Right hindlimb (tissue), 1 donor: ENCODE measurements around the gene ZNF683.

Experiments used
- DNase-seq: peaks from one replicate; pipeline ENCODE4 v3.0.0-alpha.2; 2018

ZNF683 gene

GRCh38 chr1:26357121-26357602 lies 15.4 kb downstream of the ZNF683 start:
- peak; percentile 13 for DNase-seq

- DNase-seq = no peak
These were observed 16.4 kb downstream of the ZNF683 start for GRCh38 chr1:26356106-26356505.

- no peak for DNase-seq
These were observed 17.6 kb downstream of the ZNF683 start for GRCh38 chr1:26354972-26355371.

DNA sequence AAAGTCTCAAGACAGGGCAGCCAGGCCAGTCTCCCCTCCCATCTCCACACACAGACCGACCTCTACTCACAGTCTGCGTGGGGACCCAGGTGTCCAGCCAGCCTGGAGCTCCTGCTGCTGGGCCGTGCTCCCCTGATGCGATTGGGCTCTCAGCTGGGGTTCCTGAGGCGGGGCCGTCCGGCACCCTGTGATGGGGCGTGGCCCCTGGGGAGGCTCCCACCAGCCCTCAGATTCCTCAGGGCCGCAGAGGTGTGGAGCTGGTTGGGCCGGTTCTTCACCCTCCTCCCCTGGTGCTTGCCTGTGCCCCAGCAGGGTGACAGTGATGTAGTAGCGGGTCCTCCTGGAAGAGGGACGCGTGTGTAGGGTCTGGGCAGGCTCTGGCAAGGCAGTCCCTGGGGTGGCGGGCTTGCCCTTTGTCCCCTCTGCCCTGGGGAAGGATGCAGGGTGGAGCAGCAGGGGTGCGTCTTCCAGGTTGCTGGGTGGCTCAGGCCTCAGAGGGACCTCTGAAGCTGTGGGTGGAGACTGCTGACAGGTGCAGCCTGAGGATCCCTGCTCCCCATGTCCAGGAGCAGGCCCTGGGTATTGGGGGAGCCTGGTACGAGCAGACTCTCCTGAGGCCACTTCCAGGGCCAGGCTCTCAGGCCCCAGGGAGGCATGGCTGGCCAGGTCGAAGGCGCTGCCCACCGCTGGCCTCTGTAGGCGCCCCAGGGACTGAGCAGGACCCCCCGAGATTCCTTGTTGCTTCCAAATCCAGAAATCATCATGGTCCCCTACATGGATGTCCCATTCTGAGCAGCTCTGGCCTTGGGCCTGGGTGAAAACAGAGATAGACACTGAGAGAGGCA lies 18.4 kb downstream of the ZNF683 start, which contains the start of gene CRYBG2:
Gene CRYBG2, minus strand, starts transcription at position 155 of the 845 bp plus-strand sequence. CDS start 7,473 bp downstream, outside the sequence.
- DNase-seq = no peak

DNA sequence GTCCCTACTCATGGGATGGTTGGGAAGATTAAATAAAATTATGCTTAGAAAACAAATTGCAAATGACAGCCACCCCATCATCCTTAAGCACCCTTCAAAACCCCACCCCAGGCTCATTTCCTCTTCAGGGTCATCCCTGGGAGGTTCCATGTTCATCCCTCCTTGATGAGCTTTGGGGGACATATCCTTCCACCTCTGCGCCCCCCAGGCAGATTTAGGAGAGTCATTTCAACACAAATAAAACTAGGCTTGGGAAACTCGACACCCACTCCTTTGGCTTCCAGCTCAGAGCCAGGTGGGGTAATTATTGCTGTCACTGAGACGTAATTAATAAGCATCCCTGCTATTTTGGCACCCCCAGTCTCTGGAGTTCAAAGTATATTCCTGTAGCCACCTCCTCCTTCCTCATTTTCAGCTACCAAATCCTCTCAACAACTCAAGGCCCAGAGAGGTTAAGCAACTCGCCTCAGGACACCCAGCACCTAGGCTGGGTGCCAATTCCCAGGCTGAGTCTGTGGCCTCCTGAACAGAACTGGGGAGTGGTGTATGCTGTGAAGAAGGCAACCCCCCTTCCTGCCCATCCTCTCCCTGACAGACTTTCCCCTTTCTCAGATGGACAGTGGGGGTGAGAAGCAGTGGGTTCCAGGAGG lies 19.2 kb downstream of the ZNF683 start:
- no peak for DNase-seq

DNA sequence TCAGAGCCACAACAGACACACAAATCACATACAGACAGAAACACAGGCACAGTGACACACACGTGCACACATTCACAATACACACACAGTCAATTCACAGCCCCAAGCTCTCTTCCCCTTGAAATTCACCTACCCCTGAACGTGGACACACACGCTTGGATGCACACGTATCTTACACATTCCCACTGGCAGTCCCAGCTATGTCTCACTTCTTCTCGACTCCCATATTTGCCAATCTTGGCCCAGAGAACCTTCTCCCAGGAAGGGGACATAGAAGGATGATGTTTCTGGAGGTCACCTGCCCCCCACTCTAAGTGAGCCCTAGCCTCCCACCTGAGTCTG lies 20.2 kb downstream of the ZNF683 start:
- DNase-seq = no peak

GRCh38 chr1:26351590-26352337 lies 20.8 kb downstream of the ZNF683 start:
- DNase-seq = no peak

GRCh38 chr1:26350701-26351589 lies 21.6 kb downstream of the ZNF683 start:
- no peak for DNase-seq

GRCh38 chr1:26350343-26350700 lies 22.2 kb downstream of the ZNF683 start:
- DNase-seq = no peak

DNA sequence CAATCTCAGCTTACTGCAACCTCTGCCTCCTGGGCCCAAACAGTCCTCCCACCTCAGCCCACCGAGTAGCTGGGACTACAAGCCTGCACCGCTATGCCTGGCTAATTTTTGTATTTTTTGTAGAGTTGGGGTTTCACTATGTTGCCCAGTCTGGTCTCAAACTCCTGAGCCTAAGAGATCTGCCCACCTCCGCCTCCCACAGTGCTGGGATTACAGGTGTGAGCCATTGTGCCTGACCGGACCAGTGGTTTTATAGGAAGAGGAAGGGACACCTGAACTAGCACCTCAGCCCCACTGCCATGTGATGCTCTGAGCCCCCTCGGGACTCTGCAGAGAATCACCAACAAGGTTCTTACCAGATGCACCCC lies 22.7 kb downstream of the ZNF683 start:
- no peak for DNase-seq

- DNase-seq = no peak
These were observed 23.2 kb downstream of the ZNF683 start for GRCh38 chr1:26349188-26349876.

DNA sequence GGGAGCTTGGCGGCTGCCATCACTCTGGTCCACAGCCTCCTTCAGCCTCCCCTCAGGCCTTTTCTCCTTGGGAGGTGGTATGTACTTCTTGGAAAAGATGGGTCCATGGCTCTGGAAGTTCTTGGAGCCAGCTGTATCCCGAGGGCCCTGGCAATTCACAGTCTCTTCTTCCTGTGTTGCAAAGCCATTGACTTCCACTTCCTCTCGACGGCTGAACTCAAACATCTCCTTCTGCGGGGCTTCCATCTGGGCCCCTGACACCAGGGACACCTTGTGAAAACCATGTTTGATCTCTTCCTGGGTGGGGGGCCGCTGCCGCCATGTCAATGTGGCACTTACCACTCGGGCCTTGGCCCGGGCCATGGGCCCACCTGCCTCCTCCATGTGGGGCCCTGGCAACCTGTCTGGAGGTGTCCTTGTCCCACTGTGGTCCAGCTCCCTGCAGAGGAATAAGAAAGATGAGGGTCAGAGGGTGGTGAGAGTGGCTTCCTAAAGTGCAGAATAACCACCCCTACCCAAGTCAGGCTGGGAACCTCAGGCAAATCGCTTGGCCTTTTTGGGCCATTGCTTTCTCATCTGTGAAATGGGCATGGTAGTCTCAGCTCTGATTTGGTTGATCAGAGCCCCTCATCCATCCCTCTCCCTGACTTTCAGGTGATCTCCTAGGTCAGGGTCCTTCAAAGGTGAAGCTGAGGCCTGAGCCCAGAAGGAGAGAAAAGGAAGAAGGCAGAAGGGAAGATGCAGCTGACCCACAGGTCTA lies 26.1 kb downstream of the ZNF683 start:
- no peak for DNase-seq

- no peak for DNase-seq
These were observed 26.8 kb downstream of the ZNF683 start for GRCh38 chr1:26345718-26346117.

GRCh38 chr1:26344147-26344920 lies 28.2 kb downstream of the ZNF683 start:
- DNase-seq = no peak

DNA sequence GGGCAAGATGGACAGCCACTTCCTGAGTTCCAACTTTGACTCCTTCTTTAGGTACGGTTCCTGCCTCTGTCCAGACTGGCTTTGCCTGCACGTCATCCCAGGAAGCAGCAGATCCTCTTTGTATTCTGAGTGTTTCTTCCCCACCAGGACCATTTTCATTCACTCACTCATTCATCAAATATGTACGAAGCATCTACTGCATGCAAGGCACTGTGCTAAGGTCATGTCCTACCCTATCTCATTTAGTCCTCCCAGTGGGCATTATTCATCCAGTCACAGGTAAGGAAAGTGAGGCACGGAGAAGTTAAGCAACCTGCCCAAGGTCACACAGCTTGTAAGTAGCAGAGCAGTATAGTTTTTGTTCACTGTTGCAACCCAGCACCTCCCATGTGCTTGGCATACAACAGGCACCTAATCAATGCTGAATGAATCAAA lies 32.5 kb downstream of the ZNF683 start:
- DNase-seq = no peak

DNA sequence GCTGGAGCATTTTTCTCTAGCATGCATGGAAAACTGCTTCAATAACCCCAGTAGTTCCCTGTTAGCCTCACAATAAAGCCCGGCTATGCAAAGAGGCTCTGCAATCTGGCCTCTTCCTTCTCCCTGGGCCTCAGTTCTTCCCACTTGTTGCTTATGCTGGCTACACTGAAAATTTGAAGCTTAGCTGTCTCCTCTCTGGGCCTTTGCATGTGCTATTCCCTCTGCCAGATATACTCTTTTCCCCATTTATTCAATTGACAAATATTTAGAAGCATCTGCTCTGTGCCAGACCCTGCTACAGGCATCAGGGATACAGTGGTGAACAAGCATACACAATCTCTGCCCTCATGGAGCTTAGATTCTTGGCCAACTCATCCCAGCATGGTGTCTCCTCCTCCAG lies 33.9 kb downstream of the ZNF683 start:
- DNase-seq = no peak

DNA sequence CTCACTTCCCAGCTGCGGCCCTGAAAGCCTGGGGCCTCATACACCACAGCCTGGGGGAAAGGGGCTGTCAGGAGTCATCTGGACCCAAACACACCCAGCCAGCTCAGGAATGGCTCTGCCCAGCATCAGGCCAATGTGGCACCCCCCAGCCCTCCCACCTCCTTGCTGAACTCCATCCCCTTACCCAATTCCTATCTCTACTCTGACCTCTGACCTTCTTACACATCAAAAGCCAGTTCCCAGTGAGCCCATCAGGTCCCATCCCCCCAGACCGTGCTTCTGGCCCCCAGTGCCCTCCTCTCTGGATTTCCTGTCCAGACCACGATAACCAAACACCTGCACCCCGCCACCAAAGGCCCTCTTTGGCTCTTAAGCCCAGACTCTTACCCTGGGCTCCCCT lies 34.9 kb downstream of the ZNF683 start:
- no peak for DNase-seq

DNA sequence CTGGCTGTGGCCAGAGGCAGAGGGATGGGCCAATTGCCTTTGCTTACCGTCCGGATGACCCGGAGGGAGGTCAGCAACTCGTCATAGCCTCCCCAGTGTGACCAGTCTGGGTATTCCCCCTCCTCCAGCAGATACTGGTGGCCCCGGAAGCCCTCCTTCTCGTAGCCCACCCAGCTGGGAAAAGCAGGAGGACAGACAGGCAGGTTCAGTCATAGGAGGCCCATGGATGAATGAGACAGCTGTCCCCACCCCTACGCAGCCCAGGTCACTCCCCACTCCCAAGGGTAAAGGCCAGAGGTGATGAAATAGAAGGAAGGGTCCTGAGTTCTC lies 35.4 kb downstream of the ZNF683 start:
- no peak for DNase-seq

DNA sequence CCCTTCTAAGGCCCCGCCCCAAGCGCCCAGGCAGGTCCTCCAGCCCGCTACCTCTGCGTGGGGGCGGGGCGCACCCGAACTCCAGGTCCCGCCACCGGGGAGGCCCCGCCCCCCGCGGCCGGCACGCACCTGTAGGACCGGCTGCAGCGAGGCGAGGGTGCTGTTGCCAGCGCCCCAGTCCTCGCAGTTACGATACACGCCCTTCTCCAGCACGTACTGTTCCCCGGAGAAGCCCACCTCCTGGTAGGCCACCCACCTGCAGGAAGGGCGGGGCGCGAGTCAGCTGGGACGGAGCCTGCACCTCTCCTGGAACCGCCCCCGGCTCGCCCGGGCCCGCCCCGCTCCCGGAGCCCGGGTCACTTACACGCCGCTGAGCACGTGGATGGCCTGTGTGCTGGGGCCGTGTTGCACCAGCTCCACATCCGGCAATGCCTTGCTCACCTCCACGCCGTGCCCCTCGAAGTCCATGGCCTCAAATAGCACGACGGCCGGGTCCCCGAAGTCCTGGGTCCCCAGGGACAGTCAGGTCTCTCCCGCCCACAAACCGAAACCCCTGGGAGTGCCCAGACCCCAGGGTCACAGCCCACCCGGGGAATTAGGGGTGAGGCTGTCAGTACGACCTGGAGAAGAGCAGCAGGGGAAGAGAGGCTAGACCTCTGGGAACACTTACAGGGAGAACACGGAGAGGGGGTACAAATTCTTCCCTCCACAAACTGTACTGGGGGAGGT lies 35.9 kb downstream of the ZNF683 start:
- no peak for DNase-seq
